ENCODE measurements around the gene DAGLA.

Gene DAGLA

GRCh38 chr11:61791737-61792309, 111.6 kb downstream of the DAGLA start:
- no peaks in the 10 kb centered on the region for H4K20me1 ChIP-seq (ENCODE audit: insufficient read depth, low read length)
- H3K36me3 ChIP-seq (ENCODE audit: insufficient read depth, low read length) = peaks cover 57% of the 10 kb centered on the region
- H3F3A ChIP-seq (ENCODE audit: insufficient read depth, low read length) = peaks cover 1% of the 10 kb centered on the region; the same call in 1 of the 2 replicates
- peak overlapping the region; percentile 95 for H3K4me3 ChIP-seq (ENCODE audit: low read depth, low read length, poor library complexity, severe bottlenecking)
- H2AFZ ChIP-seq (ENCODE audit: low read length) = no peak overlapping the region
- peak overlapping the region; percentile 81 for H3K9ac ChIP-seq (ENCODE audit: low read length)
- no peaks in the 10 kb centered on the region for H3K9me3 ChIP-seq (ENCODE audit: low read length)
- no peaks in the 10 kb centered on the region for H3K9me2 ChIP-seq (ENCODE audit: low read depth, low read length)
- peak overlapping the region; percentile 67 for H3K4me2 ChIP-seq (ENCODE audit: low read length)
- TF ChIP-seq, protein P1, sequence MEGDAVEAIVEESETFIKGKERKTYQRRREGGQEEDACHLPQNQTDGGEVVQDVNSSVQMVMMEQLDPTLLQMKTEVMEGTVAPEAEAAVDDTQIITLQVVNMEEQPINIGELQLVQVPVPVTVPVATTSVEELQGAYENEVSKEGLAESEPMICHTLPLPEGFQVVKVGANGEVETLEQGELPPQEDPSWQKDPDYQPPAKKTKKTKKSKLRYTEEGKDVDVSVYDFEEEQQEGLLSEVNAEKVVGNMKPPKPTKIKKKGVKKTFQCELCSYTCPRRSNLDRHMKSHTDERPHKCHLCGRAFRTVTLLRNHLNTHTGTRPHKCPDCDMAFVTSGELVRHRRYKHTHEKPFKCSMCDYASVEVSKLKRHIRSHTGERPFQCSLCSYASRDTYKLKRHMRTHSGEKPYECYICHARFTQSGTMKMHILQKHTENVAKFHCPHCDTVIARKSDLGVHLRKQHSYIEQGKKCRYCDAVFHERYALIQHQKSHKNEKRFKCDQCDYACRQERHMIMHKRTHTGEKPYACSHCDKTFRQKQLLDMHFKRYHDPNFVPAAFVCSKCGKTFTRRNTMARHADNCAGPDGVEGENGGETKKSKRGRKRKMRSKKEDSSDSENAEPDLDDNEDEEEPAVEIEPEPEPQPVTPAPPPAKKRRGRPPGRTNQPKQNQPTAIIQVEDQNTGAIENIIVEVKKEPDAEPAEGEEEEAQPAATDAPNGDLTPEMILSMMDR (IDR thresholded peaks at IDR 0.05; ENCODE audit: low read length) = no peak; the same call in 1 of the 2 replicates
- TF ChIP-seq EZH2 (IDR thresholded peaks at IDR 0.05; ENCODE audit: borderline replicate concordance, low read length) = no peak
- peak overlapping the region; percentile 83 for H3K27ac ChIP-seq (ENCODE audit: low read depth, low read length, poor library complexity, severe bottlenecking)
- H3K27me3 ChIP-seq (ENCODE audit: insufficient read depth, low read length) = no peaks in the 10 kb centered on the region
- peaks cover 34% of the 10 kb centered on the region for H3K79me2 ChIP-seq (ENCODE audit: insufficient read depth, low read length)
- H3K4me1 ChIP-seq (ENCODE audit: insufficient read depth, low read length, severe bottlenecking) = peaks cover 35% of the 10 kb centered on the region

DNA sequence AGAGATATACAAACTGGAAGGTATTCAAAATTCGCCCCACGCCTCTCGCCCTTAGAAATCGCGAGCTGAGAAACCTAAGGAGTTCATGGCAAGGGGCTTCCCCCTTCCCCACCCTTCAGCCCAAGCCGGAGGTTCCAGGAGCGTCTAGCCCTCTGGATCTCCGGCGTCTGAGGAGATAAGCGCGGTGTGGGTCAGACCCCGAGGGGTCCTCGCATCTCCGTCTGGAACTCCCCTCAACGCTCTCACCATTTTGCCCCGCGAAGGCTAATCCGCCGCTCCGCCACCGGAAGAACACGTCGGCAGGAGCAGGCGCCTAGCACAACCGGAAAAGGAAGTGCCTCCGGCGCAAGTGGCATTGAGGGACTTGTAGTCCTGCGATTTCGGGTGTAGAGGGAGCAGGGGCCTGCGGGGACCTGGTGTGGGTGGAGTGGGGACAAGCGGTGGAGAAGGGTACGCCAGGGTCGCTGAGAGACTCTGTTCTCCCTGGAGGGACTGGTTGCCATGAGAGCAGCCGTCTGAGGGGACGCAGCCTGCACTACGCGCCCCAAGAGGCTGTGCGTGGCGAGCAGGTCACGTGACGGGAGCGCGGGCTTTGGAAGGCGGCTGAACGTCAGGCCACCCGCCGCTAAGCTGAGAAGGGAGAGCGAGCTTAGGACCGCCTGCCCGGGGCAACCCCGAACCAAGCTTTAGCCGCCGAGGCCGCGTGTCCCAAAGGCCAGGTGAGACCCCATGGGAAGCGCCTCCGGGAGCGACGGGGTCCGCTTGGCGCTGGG, 112.3 kb downstream of the DAGLA start, which contains the start of the genes FEN1 and TMEM258:
TSS of gene FEN1 (plus strand) at position 602 of the 773 bp plus-strand sequence. CDS start 2,451 bp downstream, outside the sequence.
TSS of gene TMEM258 (minus strand) at position 290 of the 773 bp plus-strand sequence. CDS start at position 249, 41 bp downstream.
- Histone ChIP-seq H3K4me1 (ENCODE audit: insufficient read depth, low read length, severe bottlenecking) (peaks cover 42% of the 10 kb centered on the region), H3K27ac (ENCODE audit: low read depth, low read length, poor library complexity, severe bottlenecking) (peak within 1 kb of the TSS; percentile 83), H2AFZ (ENCODE audit: low read length) (no peak within 1 kb of the TSS), H4K20me1 (ENCODE audit: insufficient read depth, low read length) (no peaks in the 10 kb centered on the region), H3F3A (ENCODE audit: insufficient read depth, low read length) (peaks cover 4% of the 10 kb centered on the region; the same call in 1 of the 2 replicates), H3K27me3 (ENCODE audit: insufficient read depth, low read length) (no peaks in the 10 kb centered on the region), H3K4me2 (ENCODE audit: low read length) (peak within 1 kb of the TSS; percentile 67), H3K4me3 (ENCODE audit: low read depth, low read length, poor library complexity, severe bottlenecking) (peak within 1 kb of the TSS; percentile 95), H3K9me3 (ENCODE audit: low read length) (no peaks in the 10 kb centered on the region), H3K36me3 (ENCODE audit: insufficient read depth, low read length) (peaks cover 56% of the 10 kb centered on the region), H3K9ac (ENCODE audit: low read length) (peak within 1 kb of the TSS; percentile 81), H3K79me2 (ENCODE audit: insufficient read depth, low read length) (peaks cover 40% of the 10 kb centered on the region), H3K9me2 (ENCODE audit: low read depth, low read length) (no peaks in the 10 kb centered on the region)
- TF ChIP-seq, protein P1 (IDR thresholded peaks at IDR 0.05; ENCODE audit: low read length) = no peak
- no peak for TF ChIP-seq EZH2 (IDR thresholded peaks at IDR 0.05; ENCODE audit: borderline replicate concordance, low read length)

DNA sequence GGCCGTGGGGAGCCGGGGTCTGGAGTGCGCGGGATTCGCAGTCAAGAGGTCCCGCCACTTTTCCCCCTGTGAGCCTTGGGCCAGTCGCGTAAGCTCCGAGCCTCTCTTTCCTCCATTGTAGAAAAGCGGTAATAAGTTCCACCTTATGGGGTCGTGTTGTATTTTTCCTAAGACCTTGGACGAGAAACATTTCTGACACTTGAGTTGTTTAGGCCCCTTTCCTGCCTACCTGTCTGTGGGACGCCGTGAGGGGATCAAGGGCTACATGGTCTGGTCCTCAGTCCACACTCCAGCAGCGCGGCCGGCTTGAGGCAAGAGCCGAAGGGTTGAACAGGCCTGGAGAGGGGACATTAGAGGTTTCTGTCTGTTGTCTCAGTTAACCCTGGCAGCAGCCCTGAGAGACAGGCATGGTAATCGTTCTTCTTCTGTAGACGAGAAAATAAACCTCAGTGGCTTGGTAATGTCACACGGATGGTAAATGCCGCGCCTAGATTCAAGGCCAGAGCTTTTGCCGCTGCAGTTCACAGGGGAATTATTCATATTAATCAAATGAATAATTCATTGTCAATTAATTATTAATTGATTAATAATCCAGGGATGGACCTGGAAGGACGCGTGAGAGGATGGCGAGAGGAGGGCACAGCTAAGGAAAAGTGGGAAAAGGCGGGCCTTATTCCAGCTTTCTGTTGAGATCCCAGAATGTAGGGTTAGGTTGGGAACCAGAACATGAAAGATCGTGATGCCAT, 113.1 kb downstream of the DAGLA start:
- Histone ChIP-seq H3K9me2 (ENCODE audit: low read depth, low read length) (no peaks in the 10 kb centered on the region), H3F3A (ENCODE audit: insufficient read depth, low read length) (peaks cover 4% of the 10 kb centered on the region; the same call in 1 of the 2 replicates), H3K79me2 (ENCODE audit: insufficient read depth, low read length) (peaks cover 46% of the 10 kb centered on the region), H3K27me3 (ENCODE audit: insufficient read depth, low read length) (no peaks in the 10 kb centered on the region), H3K9ac (ENCODE audit: low read length) (peak overlapping the region; percentile 81), H3K4me2 (ENCODE audit: low read length) (peak overlapping the region; percentile 67), H3K9me3 (ENCODE audit: low read length) (no peaks in the 10 kb centered on the region), H3K4me3 (ENCODE audit: low read depth, low read length, poor library complexity, severe bottlenecking) (peak overlapping the region; percentile 95), H4K20me1 (ENCODE audit: insufficient read depth, low read length) (no peaks in the 10 kb centered on the region), H2AFZ (ENCODE audit: low read length) (no peak overlapping the region), H3K4me1 (ENCODE audit: insufficient read depth, low read length, severe bottlenecking) (peaks cover 47% of the 10 kb centered on the region), H3K27ac (ENCODE audit: low read depth, low read length, poor library complexity, severe bottlenecking) (peak overlapping the region; percentile 83), H3K36me3 (ENCODE audit: insufficient read depth, low read length) (peaks cover 57% of the 10 kb centered on the region)
- TF ChIP-seq EZH2 (IDR thresholded peaks at IDR 0.05; ENCODE audit: borderline replicate concordance, low read length) = no peak
- TF ChIP-seq, protein P1 (IDR thresholded peaks at IDR 0.05; ENCODE audit: low read length) = no peak

Data from OCI-LY1 (cell line).